Lung (tissue), 12 donors: ENCODE results near the gene PRR5L. TPM values are rescaled to one million over a fixed set of nuclear protein-coding genes. Genes with fewer than 3 reads are reported as not detected.

Experiments used
- ATAC-seq: fragments of 200-7000 bp; cut with Tn5 transposase; one replicate; pipeline ENCODE4 v1.9.1; 2020; ENCODE audit warnings: moderate number of reproducible peaks; ENCODE audit not compliant: insufficient read depth, low FRiP score
- DNase-seq, 3 donors: peaks; one replicate each; pipeline ENCODE4 v3.0.0-alpha.2; 2013 to 2017
- H3K27ac ChIP-seq, 2 donors: one replicate each; pipeline ENCODE4 v1.5.1; 2013; ENCODE audit warnings: mild to moderate bottlenecking in 2 of 2, moderate library complexity in 2 of 2, control low read depth in 1 of 2, inconsistent platforms in 1 of 2, low read depth in 1 of 2, low read length in 1 of 2
- H3K27me3 ChIP-seq, 3 donors: one replicate each; pipeline ENCODE4 v1.5.1; 2013; ENCODE audit warnings: low read length in 2 of 3; ENCODE audit not compliant: control insufficient read depth in 3 of 3, insufficient read depth in 3 of 3
- H3K36me3 ChIP-seq, 4 donors: one replicate each; pipeline ENCODE4 v1.5.1; 2013; ENCODE audit warnings: low read length in 4 of 4, mild to moderate bottlenecking in 1 of 4, moderate library complexity in 1 of 4; ENCODE audit not compliant: control insufficient read depth in 4 of 4, insufficient read depth in 4 of 4
- H3K4me1 ChIP-seq, 5 donors: one replicate each; pipeline ENCODE4 v1.5.1; 2013; ENCODE audit warnings: low read length in 5 of 5, mild to moderate bottlenecking in 2 of 5, moderate library complexity in 1 of 5; ENCODE audit not compliant: control insufficient read depth in 5 of 5, insufficient read depth in 5 of 5
- H3K4me3 ChIP-seq: one replicate; pipeline ENCODE4 v1.5.1; 2013; ENCODE audit warnings: mild to moderate bottlenecking, control low read depth, moderate library complexity
- H3K9ac ChIP-seq, 2 donors: one replicate each; pipeline ENCODE4 v1.5.1; 2013; ENCODE audit warnings: low read length in 2 of 2, control low read depth in 1 of 2; ENCODE audit not compliant: insufficient read depth in 1 of 2
- H3K9me3 ChIP-seq, 4 donors: one replicate each; pipeline ENCODE4 v1.5.1; 2013; ENCODE audit warnings: low read length in 3 of 4, mild to moderate bottlenecking in 1 of 4, moderate library complexity in 1 of 4; ENCODE audit not compliant: control insufficient read depth in 4 of 4, insufficient read depth in 3 of 4
- WGBS, 2 donors: extraction: QIAGEN DNeasy Blood & Tissue Kit; methylation state at CpG; one replicate each; pipeline ENCODE4 v1.1.7; 2013; 5-methylcytosine and 5-hydroxymethylcytosine counted together
- polyA plus RNA-seq, 2 donors: library from polyadenylated mRNA; stranded (reverse); fragments of 200-250 nt; gene quantifications; one replicate each; pipeline ENCODE4 v1.2.1, GENCODE V29; 2013
- total RNA-seq, 2 donors: library from RNA; depleted of rRNA in 1 of 2; stranded (reverse); fragments of >200 nt in 1 of 2; gene quantifications; one replicate each; pipeline ENCODE4 v1.2.1, GENCODE V29; 2014 to 2021
- TF ChIP-seq, protein P1 (sequence below): IDR thresholded peaks from 2 replicates; pipeline ENCODE4 v1.5.1; 2012; ENCODE audit warnings: mild to moderate bottlenecking; ENCODE audit errors: control extremely low read depth, extremely low read depth
- donor health status: control.
- donor health status: control.
- donor health status: Bipolar disorder and iron deficiency.
- donor health status: healthy.
- donor health status: DM: yes; HTN: yes; CAD: no.

Gene PRR5L
- total and polyA plus RNA-seq, 4 donors: 6.3 to 27.5 (median 9.0) TPM

DNA sequence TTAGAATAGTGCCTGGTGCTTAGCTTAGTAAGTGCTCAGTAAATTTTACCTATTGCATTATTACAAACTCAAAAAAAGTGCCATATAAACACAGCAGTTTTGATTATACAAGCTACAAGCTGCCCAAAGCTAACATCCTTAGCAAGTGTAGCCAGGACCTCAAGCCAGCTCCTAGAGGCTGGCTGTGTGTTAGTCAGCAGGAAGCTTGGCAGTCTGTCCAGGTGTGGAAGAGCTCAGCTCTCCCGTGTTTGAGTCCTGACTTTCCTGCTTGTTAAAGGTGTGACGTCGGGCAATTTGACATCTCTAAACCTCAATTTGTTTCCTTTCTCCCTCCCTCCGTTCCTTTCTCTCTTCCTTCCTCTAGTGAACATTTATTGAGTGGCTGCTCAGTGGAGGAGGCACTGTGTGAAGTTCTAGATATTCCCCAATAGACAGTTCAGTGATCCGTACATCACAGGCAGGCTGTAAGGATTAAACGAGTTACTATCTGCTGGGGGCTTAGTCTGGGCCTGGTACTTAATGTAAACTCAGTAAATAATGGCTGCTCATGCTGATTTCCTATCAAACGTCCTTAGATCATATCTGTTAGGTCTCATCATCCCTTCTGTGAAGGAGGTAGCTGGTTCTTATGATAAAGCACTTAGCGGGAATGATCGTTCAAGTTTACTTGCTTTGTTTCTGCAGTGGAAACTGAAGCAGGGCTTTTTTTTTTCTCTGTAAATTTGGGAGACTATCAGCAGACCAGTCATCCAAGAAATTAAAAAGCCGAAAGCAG, 68.7 kb downstream of the PRR5L start:
- DNase-seq (no peak), ATAC-seq (no peak)
- H3K36me3 ChIP-seq: no peaks in the 10 kb centered on the region
- peaks cover 0 to 7% (median 4%) of the 10 kb centered on the region in 5 donors for H3K4me1 ChIP-seq
- no peak overlapping the region for H3K27ac ChIP-seq
- no peak overlapping the region for H3K4me3 ChIP-seq
- H3K9me3 ChIP-seq: no peaks in the 10 kb centered on the region
- TF ChIP-seq, protein P1, sequence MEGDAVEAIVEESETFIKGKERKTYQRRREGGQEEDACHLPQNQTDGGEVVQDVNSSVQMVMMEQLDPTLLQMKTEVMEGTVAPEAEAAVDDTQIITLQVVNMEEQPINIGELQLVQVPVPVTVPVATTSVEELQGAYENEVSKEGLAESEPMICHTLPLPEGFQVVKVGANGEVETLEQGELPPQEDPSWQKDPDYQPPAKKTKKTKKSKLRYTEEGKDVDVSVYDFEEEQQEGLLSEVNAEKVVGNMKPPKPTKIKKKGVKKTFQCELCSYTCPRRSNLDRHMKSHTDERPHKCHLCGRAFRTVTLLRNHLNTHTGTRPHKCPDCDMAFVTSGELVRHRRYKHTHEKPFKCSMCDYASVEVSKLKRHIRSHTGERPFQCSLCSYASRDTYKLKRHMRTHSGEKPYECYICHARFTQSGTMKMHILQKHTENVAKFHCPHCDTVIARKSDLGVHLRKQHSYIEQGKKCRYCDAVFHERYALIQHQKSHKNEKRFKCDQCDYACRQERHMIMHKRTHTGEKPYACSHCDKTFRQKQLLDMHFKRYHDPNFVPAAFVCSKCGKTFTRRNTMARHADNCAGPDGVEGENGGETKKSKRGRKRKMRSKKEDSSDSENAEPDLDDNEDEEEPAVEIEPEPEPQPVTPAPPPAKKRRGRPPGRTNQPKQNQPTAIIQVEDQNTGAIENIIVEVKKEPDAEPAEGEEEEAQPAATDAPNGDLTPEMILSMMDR: no peak
- WGBS, 2 donors: 48 to 58% methylated on average over 10 of the region's 10 CpGs
- H3K27me3 ChIP-seq: peaks cover 0 to 8% (median 0%) of the 10 kb centered on the region in 3 donors
- no peak overlapping the region for H3K9ac ChIP-seq

GRCh38 chr11:36365907-36366306, 69.8 kb downstream of the PRR5L start:
- Histone ChIP-seq H3K9ac (no peak overlapping the region), H3K4me1 (peaks cover 0 to 7% (median 4%) of the 10 kb centered on the region in 5 donors), H3K27ac (no peak overlapping the region), H3K9me3 (no peaks in the 10 kb centered on the region), H3K36me3 (no peaks in the 10 kb centered on the region), H3K27me3 (peaks cover 0 to 5% (median 0%) of the 10 kb centered on the region in 3 donors), H3K4me3 (no peak overlapping the region)
- TF ChIP-seq, protein P1: no peak
- DNase-seq (no peak), ATAC-seq (no peak)

DNA sequence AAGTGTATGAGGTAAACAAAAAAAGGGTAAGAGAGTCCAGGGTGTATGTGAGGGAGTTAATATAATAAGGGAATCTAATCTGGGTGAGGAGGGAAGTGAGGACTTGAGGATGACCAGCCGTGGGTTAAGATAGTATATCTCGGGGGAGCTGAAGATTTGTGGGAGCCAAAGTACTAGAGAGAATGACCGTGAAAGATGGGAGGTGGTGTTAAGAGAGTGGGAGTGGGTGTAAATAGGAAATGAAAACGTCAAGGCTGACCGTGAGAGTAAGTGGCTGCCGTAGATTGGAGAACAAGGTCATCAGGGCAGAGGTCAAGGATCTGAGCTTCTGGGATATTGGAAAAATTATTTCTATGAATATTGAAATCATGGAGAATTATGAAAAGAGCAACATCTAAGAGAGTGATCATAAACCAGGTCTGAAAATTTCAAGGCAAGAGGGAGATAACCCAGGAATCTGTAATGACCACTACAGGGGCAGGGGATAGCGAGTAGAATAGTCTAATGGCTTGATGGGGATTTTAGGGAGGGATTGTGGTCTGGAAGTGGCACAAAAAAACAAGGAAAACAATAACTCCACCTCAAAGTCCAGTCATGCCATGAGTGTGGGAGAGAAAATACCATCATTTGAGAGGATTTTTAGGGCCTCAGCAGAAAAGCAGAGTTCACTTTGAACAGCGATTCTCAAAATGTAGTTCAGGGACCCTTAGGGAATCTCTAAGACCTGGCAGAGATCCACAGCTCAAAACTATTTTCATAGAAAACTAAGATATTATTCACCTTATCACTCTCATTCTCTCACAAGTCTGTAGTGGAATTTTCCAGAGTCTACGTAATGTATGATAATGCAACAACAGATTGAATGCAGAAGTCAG, 72.0 kb downstream of the PRR5L start:
- no peaks in the 10 kb centered on the region for H3K36me3 ChIP-seq
- WGBS, 2 donors: 72 to 85% methylated on average over 9 of the region's 9 CpGs
- TF ChIP-seq, protein P1: no peak
- no peak overlapping the region for H3K27ac ChIP-seq
- ATAC-seq: no peak
- H3K4me1 ChIP-seq: peaks cover 0 to 8% (median 2%) of the 10 kb centered on the region in 5 donors
- peaks cover 0 to 2% (median 0%) of the 10 kb centered on the region in 3 donors for H3K27me3 ChIP-seq
- no peak overlapping the region for H3K9ac ChIP-seq
- H3K9me3 ChIP-seq: no peaks in the 10 kb centered on the region
- DNase-seq: no peak
- no peak overlapping the region for H3K4me3 ChIP-seq
